BE2C (cell line): ENCODE data around the gene ZNF174.

ENCODE experiments used
- DNase-seq: peaks from one replicate; pipeline ENCODE4 v3.0.0-alpha.2; 2020
- H3K27me3 ChIP-seq: fragments of 250-450 bp; sonication (Bioruptor Pico); 2 replicates; pipeline ENCODE4 v1.5.1; 2020; ENCODE audit warnings: mild to moderate bottlenecking
- H3K36me3 ChIP-seq: fragments of 250-450 bp; sonication (Bioruptor Pico); 2 replicates; pipeline ENCODE4 v1.5.1; 2020; ENCODE audit warnings: mild to moderate bottlenecking
- H3K4me1 ChIP-seq: fragments of 250-450 bp; sonication (Bioruptor Pico); 2 replicates; pipeline ENCODE4 v1.5.1; 2020
- H3K4me3 ChIP-seq: 2 replicates; pipeline ENCODE4 v1.5.1; 2011; ENCODE audit warnings: low read depth, low read length
- H3K9me3 ChIP-seq: fragments of 250-450 bp; sonication (Bioruptor Pico); 2 replicates; pipeline ENCODE4 v1.5.1; 2020
- TF ChIP-seq, protein P1 (sequence below): IDR thresholded peaks from 2 replicates; pipeline ENCODE4 v1.5.1; 2012; ENCODE audit warnings: mild to moderate bottlenecking, low read depth, low read length

Gene ZNF174

DNA sequence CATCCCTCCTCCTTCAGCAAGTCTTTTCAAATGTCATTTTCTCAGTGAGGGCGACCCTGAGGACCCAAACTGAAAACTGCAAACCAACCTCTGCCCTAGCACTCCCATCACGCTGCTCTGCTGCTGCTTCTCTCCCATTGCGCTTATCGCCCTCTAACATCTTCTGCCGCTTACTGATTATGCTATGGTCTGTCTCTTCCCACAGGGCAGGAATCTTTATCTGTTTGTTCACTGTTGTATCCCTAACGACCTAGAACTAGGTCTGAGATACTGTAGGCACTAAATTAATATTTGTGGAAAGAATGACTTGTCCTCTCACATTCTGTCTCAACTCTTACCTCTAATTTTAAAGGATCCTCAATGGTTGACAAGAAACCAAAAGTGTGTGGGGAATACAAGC is 12.7 kb upstream of the ZNF174 start:
- TF ChIP-seq, protein P1, sequence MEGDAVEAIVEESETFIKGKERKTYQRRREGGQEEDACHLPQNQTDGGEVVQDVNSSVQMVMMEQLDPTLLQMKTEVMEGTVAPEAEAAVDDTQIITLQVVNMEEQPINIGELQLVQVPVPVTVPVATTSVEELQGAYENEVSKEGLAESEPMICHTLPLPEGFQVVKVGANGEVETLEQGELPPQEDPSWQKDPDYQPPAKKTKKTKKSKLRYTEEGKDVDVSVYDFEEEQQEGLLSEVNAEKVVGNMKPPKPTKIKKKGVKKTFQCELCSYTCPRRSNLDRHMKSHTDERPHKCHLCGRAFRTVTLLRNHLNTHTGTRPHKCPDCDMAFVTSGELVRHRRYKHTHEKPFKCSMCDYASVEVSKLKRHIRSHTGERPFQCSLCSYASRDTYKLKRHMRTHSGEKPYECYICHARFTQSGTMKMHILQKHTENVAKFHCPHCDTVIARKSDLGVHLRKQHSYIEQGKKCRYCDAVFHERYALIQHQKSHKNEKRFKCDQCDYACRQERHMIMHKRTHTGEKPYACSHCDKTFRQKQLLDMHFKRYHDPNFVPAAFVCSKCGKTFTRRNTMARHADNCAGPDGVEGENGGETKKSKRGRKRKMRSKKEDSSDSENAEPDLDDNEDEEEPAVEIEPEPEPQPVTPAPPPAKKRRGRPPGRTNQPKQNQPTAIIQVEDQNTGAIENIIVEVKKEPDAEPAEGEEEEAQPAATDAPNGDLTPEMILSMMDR: no peak
- H3K36me3 ChIP-seq: peaks cover 42% of the 10 kb centered on the region

DNA sequence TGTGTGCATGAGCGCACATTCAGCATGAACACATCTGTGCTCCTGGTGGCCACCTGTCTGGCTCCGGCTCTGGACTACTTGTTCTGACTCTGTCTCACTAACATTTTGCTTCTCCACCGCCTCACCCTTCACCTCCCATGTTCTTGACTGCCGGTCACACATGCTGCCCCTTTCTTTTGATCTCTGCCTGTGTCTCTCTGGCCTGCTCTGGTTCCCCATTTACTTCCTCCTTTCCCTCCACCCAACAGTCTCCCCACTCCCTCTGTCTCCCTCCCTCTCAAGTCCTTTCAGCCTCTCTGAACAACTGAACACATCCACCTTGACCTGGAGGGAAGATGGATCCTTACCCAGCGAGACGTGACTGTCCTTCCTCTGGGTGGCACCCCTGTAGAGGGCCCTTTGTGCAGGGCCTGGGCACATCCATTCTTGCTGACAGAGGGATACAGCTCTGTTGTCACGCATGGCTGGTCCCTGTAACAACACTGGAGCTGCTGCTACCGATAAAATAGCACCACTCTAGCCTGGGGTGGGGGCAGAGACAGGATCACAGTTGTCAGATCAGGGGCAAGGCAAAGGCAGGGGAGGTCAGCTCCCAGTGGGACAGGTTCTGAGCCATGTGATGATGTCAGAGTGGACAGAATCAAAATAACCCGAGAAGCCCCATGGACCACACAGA is 11.2 kb upstream of the ZNF174 start:
- Histone ChIP-seq H3K36me3 (peaks cover 33% of the 10 kb centered on the region), H3K27me3 (no peaks in the 10 kb centered on the region), H3K9me3 (no peaks in the 10 kb centered on the region), H3K4me3 (no peak overlapping the region), H3K4me1 (peaks cover 5% of the 10 kb centered on the region)
- peak; percentile 35 for DNase-seq
- TF ChIP-seq, protein P1: no peak

More for the DNA sequence above, 12.7 kb upstream of the ZNF174 start:
- Histone ChIP-seq H3K4me3 (no peak overlapping the region), H3K27me3 (no peaks in the 10 kb centered on the region), H3K4me1 (peaks cover 5% of the 10 kb centered on the region), H3K9me3 (peaks cover 5% of the 10 kb centered on the region; the same call in 1 of the 2 replicates)
- DNase-seq: no peak

DNA sequence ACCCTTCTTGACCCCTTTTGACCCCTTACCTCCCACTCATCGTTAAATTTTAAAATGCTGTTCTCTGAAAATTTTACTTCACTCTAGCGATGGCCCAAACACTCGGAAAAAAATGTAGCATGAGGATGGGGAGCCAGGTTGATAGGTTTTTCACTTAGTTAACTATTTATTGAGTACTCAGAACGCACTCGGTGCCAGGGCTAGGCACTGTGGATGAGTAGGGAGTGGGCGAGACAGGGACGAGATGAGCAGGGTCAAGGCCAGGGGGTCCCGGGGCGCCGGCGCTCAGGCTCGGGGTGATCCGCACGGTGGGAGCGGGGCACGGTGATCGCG is 603 bp upstream of the ZNF174 start:
- TF ChIP-seq, protein P1: no peak

DNA sequence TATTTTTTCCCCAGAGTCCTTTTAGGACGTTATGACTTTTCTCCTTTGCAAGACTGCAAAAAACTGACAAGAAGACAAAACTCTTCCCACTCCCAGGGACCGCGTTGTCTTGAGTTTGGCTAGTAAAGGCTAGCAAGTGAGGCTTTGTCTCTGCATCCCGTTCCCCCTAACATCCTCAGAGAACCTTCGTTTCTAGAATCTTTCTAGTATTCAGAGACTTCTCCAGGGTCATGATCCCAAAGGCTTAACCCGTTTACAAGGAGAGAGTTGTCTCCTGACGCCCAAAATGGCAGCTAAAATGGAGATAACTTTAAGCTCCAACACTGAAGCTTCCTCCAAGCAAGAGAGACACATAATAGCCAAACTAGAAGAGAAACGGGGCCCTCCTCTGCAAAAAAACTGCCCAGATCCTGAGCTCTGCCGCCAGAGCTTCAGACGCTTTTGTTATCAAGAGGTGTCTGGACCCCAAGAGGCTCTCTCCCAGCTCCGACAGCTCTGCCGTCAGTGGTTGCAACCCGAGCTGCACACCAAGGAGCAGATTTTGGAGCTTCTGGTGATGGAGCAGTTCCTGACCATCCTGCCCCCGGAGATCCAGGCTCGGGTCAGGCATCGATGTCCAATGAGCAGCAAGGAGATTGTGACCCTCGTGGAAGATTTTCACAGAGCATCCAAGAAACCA is 843 bp downstream of the ZNF174 start:
- Histone ChIP-seq H3K27me3 (no peaks in the 10 kb centered on the region), H3K4me3 (peak overlapping the region; percentile 84), H3K36me3 (peaks cover 37% of the 10 kb centered on the region), H3K9me3 (no peaks in the 10 kb centered on the region), H3K4me1 (no peaks in the 10 kb centered on the region)
- TF ChIP-seq, protein P1: 0 out of 2 replicates have a peak, but pooled peaks have one; percentile 1
- peak; percentile 25 for DNase-seq

More for the DNA sequence above, 603 bp upstream of the ZNF174 start:
- DNase-seq: no peak
- Histone ChIP-seq H3K27me3 (no peaks in the 10 kb centered on the region), H3K4me1 (no peaks in the 10 kb centered on the region), H3K9me3 (no peaks in the 10 kb centered on the region), H3K36me3 (peaks cover 36% of the 10 kb centered on the region), H3K4me3 (peak overlapping the region; percentile 84)

DNA sequence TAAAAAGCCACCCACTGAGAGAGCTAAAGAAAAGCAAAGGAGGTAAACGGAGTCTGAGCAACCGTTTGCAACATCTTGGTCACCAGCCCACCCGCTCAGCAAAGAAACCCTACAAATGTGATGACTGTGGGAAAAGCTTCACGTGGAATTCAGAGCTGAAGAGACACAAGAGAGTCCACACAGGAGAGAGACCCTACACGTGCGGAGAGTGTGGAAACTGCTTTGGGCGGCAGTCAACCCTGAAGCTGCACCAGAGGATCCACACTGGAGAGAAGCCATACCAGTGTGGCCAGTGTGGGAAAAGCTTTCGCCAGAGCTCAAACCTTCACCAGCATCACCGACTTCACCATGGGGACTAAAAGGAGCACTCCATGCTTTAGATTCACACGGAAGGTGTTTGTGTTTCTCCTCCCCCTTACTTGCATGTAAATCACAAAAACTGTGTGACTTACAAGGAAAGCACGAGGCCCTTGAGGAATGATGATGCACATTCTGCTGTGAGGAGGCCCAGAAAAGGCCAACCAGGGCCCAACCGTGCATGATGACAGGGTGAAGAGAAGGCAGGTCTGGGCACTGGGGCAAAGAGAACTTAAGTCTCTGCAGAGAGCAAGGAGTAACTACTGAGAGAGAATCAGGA is 7.7 kb downstream of the ZNF174 start:
- no peaks in the 10 kb centered on the region for H3K4me1 ChIP-seq
- no peak overlapping the region for H3K4me3 ChIP-seq
- H3K27me3 ChIP-seq: no peaks in the 10 kb centered on the region
- DNase-seq: no peak
- peaks cover 10% of the 10 kb centered on the region for H3K9me3 ChIP-seq
- TF ChIP-seq, protein P1: no peak
- H3K36me3 ChIP-seq: peaks cover 46% of the 10 kb centered on the region
